K562 (cell line): ENCODE measurements around the gene KANK4. TPM values are rescaled to one million over a fixed set of nuclear protein-coding genes. Genes with fewer than 3 reads are reported as not detected.

Source experiments
- ATAC-seq: fragments of 200-7000 bp; cut with Tn5 transposase; 3 replicates; pipeline ENCODE4 v1.9.1; 2020; ENCODE audit warnings: moderate library complexity
- BruUV-seq: library from RNA; stranded (reverse); fragments of 400-500 nt; replicated peaks from 2 replicates; lab custom pipeline; 2021; lab: Mats Ljungman, UMichigan
- CTCF ChIA-PET: fragments of 300-600 bp; formaldehyde crosslinking; extraction: SDS; loops from one replicate; lab custom pipeline; 2021; ENCODE audit warnings: low intra/inter-chr PET ratio; lab: Yijun Ruan, JAX
- POLR2A ChIA-PET: fragments of 300-600, 350-650 bp; sonication (Branson Sonifier 250); formaldehyde crosslinking; extraction: SDS; loops from one replicate; lab custom pipeline; 2021; ENCODE audit warnings: antibody characterized with exemption, inconsistent platforms; lab: Yijun Ruan, JAX
- DNase-seq, 4 experiments: peaks; one replicate each; pipeline versions ENCODE4 v3.0.0 to v3.0.0-alpha.2; 2011 to 2018; ENCODE audit warnings: low spot score in 3 of 4, mixed read lengths in 3 of 4; ENCODE audit errors: extremely low read depth in 1 of 4
- FAIRE-seq: peaks from 2 replicates; lab custom pipeline; 2011; peaks lifted over from hg19 to GRCh38; lab: Jason Lieb, UNC
- H2AFZ ChIP-seq: 2 replicates; pipeline ENCODE4 v1.6.0; 2011; ENCODE audit warnings: low read depth, low read length, control low read depth, inconsistent platforms
- H3K27ac ChIP-seq: fragments of 200-600 bp; 3 replicates; pipeline ENCODE4 v1.8.0; 2011; ENCODE audit warnings: low read depth, mild to moderate bottlenecking, control low read depth, inconsistent platforms, low read length, moderate library complexity, mixed read lengths; ENCODE audit errors: extremely low read depth
- H3K27me3 ChIP-seq, 2 experiments: fragments of 300-600 bp in 1 of 2; 2 replicates in 1 of 2; 3 replicates in 1 of 2; pipeline versions ENCODE4 v1.6.0 to v1.8.0; 2011; ENCODE audit warnings: inconsistent platforms in 2 of 2, low read length in 2 of 2, mild to moderate bottlenecking in 1 of 2, mixed read lengths in 1 of 2, moderate library complexity in 1 of 2; ENCODE audit not compliant: control insufficient read depth in 2 of 2, insufficient read depth in 2 of 2
- H3K36me3 ChIP-seq: fragments of 300-600 bp; 3 replicates; pipeline ENCODE4 v1.8.0; 2011; ENCODE audit warnings: mild to moderate bottlenecking, low read length, inconsistent platforms; ENCODE audit not compliant: control insufficient read depth, insufficient read depth
- H3K4me1 ChIP-seq, 2 experiments: fragments of 200-600 bp in 1 of 2; replicated peaks in 1 of 2; 2 replicates in 1 of 2; 3 replicates in 1 of 2; pipeline versions ENCODE4 v1.5.1 to v1.8.0; 2011; ENCODE audit warnings: inconsistent platforms in 2 of 2, low read length in 2 of 2, mild to moderate bottlenecking in 1 of 2, mixed read lengths in 1 of 2, moderate library complexity in 1 of 2; ENCODE audit not compliant: control insufficient read depth in 2 of 2, insufficient read depth in 2 of 2
- H3K4me2 ChIP-seq: 2 replicates; pipeline ENCODE4 v1.6.1; 2011; ENCODE audit warnings: low read length, control low read depth, inconsistent platforms, mixed read lengths; ENCODE audit not compliant: insufficient read depth
- H3K4me3 ChIP-seq: fragments of 200-600 bp; sonication (generic), shearing (Covaris generic); 2 replicates; pipeline ENCODE4 v1.5.1; 2016; ENCODE audit warnings: control low read depth, inconsistent platforms
- H3K79me2 ChIP-seq: fragments of 200-600 bp; 3 replicates; pipeline ENCODE4 v1.8.0; 2011; ENCODE audit warnings: low read length, inconsistent platforms; ENCODE audit not compliant: control insufficient read depth, insufficient read depth
- H3K9ac ChIP-seq, 2 experiments: 2 replicates each; pipeline versions ENCODE4 v1.6.0 to v1.6.1; 2011; ENCODE audit warnings: low read depth in 2 of 2, low read length in 2 of 2, control low read depth in 1 of 2, inconsistent platforms in 1 of 2, mild to moderate bottlenecking in 1 of 2, mixed read lengths in 1 of 2; ENCODE audit not compliant: insufficient read depth in 1 of 2
- H3K9me1 ChIP-seq: one replicate; pipeline ENCODE4 v1.6.0; 2011; ENCODE audit warnings: inconsistent platforms, mild to moderate bottlenecking, low read length, moderate library complexity; ENCODE audit not compliant: control insufficient read depth, insufficient read depth
- H3K9me3 ChIP-seq: replicated peaks from 2 replicates; pipeline ENCODE4 v1.5.1; 2011; ENCODE audit warnings: low read depth, low read length, inconsistent platforms; ENCODE audit not compliant: control insufficient read depth, insufficient read depth
- H4K20me1 ChIP-seq: replicated peaks from 2 replicates; pipeline ENCODE4 v1.6.1; 2011; ENCODE audit warnings: low read length, inconsistent platforms, mixed read lengths; ENCODE audit not compliant: control insufficient read depth, insufficient read depth
- CBX2 ChIP-seq: fragments of 200-600 bp; sonication (generic); IDR thresholded peaks from one replicate; pipeline ENCODE4 v1.6.1; 2012; ENCODE audit warnings: mild to moderate bottlenecking, low read length, inconsistent platforms; ENCODE audit not compliant: insufficient read depth, poor library complexity, severe bottlenecking
- RBM25 ChIP-seq: fragments of 200-400 bp; formaldehyde crosslinking; IDR thresholded peaks from 2 replicates; pipeline ENCODE4 v1.6.1; 2018; ENCODE audit warnings: low read length, low read depth, moderate library complexity; ENCODE audit not compliant: severe bottlenecking
- ZNF589 ChIP-seq: fragments of 200-800 bp; sonication (Bioruptor generic); IDR thresholded peaks from 2 replicates; pipeline ENCODE4 v1.6.1; 2016; ENCODE audit warnings: low read depth, missing genetic modification characterization, missing compliant biosample characterization
- WGBS: fragments of 100-300 bp; shearing (Covaris generic); methylation state at CpG from one replicate; pipeline ENCODE4 v1.1.6; 2016; ENCODE audit warnings: low coverage, mixed read lengths; ENCODE audit not compliant: insufficient coverage; ENCODE audit errors: missing lambda C conversion rate; 5-methylcytosine and 5-hydroxymethylcytosine counted together
- in situ Hi-C: fragments of 300-500 bp; cut with MboI; formaldehyde crosslinking; loops from 4 replicates; pipeline ENCODE4 v1.15.0; 2018; ENCODE audit warnings: inconsistent platforms, mixed read lengths
- intact Hi-C: fragments of 100-400 bp; cut with micrococcal nuclease; formaldehyde crosslinking; loops from 2 replicates; pipeline ENCODE4 v1.14.2; 2022
- polyA plus RNA-seq, 8 experiments: library from polyadenylated mRNA; depleted of rRNA in 4 of 8; stranded (reverse) in 5 of 8; unstranded in 3 of 8; fragments of >200 nt; fragmentation: Nextera tagmentation in 2 of 8; fragmentation: Illumina TruSeq in 1 of 8; extraction: Ambion mirVana in 2 of 8; extraction: Trizol in 1 of 8; gene quantifications; 2 replicates each; pipeline versions ENCODE4 v1.2.1 to v1.2.3, GENCODE V29; 2011 to 2014; ENCODE audit warnings: inconsistent platforms in 1 of 8, missing spikeins in 1 of 8
- total RNA-seq, 7 experiments: library from RNA; depleted of rRNA in 6 of 7; stranded (reverse); fragments of >200 nt in 6 of 7; fragmentation: Illumina TruSeq in 2 of 7; extraction: Trizol in 2 of 7; gene quantifications; 2 replicates each; pipeline versions ENCODE4 v1.2.1 to v1.2.3, GENCODE V29; 2011 to 2021; ENCODE audit warnings: low replicate concordance in 1 of 7

The KANK4 gene
- total and polyA plus RNA-seq, 9 of the 15 experiments (the other 6 are each of a cell fraction or from before 2014, with no cell fraction given): not detected

DNA sequence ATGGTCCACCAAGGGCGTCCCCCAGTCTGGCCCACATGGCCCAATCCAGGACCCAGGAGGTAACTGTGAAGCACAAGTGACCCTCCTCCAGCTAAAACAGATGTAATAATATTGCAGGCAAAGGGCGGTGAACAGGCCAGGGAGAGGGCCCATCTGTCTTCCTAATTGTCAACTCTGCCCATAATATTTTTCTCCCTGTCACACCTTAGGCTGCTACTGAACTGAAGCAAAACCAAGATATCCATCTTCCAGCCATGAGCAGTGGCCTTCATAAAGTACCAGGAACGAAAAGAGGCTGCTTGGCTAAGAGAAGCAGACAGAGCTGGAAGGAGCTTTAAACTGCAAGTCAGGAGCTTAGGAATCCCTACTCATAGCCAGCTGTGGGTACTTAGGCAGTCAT is 3.1 kb downstream of the KANK4 start:
- no peak for DNase-seq
- Histone ChIP-seq H2AFZ (no peak overlapping the region), H3K79me2 (no peaks in the 10 kb centered on the region), H3K4me3 (no peak overlapping the region), H3K4me2 (no peak overlapping the region), H3K27me3 (peaks cover 23 to 67% of the 10 kb centered on the region in 2 experiments; a peak in 4 of 5 replicates), H3K9me1 (no peaks in the 10 kb centered on the region), H4K20me1 (no peaks in the 10 kb centered on the region), H3K9me3 (no peaks in the 10 kb centered on the region), H3K9ac (no peak overlapping the region), H3K4me1 (no peaks in the 10 kb centered on the region), H3K36me3 (no peaks in the 10 kb centered on the region), H3K27ac (no peak overlapping the region)
- FAIRE-seq: no peak
- in situ Hi-C loops: no loop called here
- ATAC-seq: no peak
- ChIA-PET POLR2A (no interaction called here), CTCF (no interaction called here)
- no TSS peak for BruUV-seq
- intact Hi-C loops: no loop called here
- WGBS: 0% methylated on average over 3 of the region's 3 CpGs
- TF ChIP-seq ZNF589 (CRISPR knock-in tag): no peak

DNA sequence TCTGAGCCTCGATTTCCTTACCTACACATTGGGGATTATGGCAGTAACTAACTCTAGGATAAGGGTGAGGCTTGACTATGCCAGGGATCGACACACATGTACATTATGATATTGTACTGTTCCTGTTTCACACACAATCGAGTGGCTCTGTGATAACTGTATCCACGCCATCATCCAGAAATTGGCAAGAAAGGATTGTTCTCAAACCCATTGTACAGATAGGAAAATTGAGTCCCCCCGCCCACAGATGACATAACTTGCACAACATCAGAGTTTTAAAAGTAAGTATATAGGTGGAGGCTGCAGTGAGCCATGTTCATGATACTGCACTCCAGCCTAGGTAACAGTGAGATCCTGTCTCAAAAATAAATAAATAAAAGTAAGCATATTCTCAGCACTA is 3.8 kb downstream of the KANK4 start:
- Histone ChIP-seq H3K9me3 (no peaks in the 10 kb centered on the region), H3K9ac (no peak overlapping the region), H3K79me2 (no peaks in the 10 kb centered on the region), H3K4me1 (no peaks in the 10 kb centered on the region), H3K4me3 (no peak overlapping the region), H4K20me1 (no peaks in the 10 kb centered on the region), H3K9me1 (no peaks in the 10 kb centered on the region), H3K4me2 (no peak overlapping the region), H3K27me3 (peaks cover 22 to 62% of the 10 kb centered on the region in 2 experiments; a peak in 4 of 5 replicates), H3K36me3 (no peaks in the 10 kb centered on the region), H2AFZ (no peak overlapping the region), H3K27ac (no peak overlapping the region)
- in situ Hi-C loops (no loop called here), intact Hi-C loops (no loop called here)
- TF ChIP-seq CBX2: no peak
- peak; percentile 67 for TF ChIP-seq RBM25
- DNase-seq (no peak), ATAC-seq (no peak), FAIRE-seq (no peak)
- BruUV-seq: no TSS peak
- WGBS: 0% methylated on average over 5 of the region's 5 CpGs
- ChIA-PET CTCF (no interaction called here), POLR2A (no interaction called here)
